K562 (cell line): ENCODE results near the gene RASSF1. TPM values are rescaled to one million over a fixed set of nuclear protein-coding genes. Genes with fewer than 3 reads are reported as not detected.

Experiments
- ATAC-seq: fragments of 200-7000 bp; cut with Tn5 transposase; 3 replicates; pipeline ENCODE4 v1.9.1; 2020; ENCODE audit warnings: moderate library complexity
- BruUV-seq: library from RNA; stranded (reverse); fragments of 400-500 nt; replicated peaks from 2 replicates; lab custom pipeline; 2021; lab: Mats Ljungman, UMichigan
- CTCF ChIA-PET: fragments of 300-600 bp; formaldehyde crosslinking; extraction: SDS; loops from one replicate; lab custom pipeline; 2021; ENCODE audit warnings: low intra/inter-chr PET ratio; lab: Yijun Ruan, JAX
- POLR2A ChIA-PET: fragments of 300-600, 350-650 bp; sonication (Branson Sonifier 250); formaldehyde crosslinking; extraction: SDS; loops from one replicate; lab custom pipeline; 2021; ENCODE audit warnings: antibody characterized with exemption, inconsistent platforms; lab: Yijun Ruan, JAX
- DNase-seq, 4 experiments: peaks; one replicate each; pipeline versions ENCODE4 v3.0.0 to v3.0.0-alpha.2; 2011 to 2018; ENCODE audit warnings: low spot score in 3 of 4, mixed read lengths in 3 of 4; ENCODE audit errors: extremely low read depth in 1 of 4
- FAIRE-seq: peaks from 2 replicates; lab custom pipeline; 2011; peaks lifted over from hg19 to GRCh38; lab: Jason Lieb, UNC
- H2AFZ ChIP-seq: 2 replicates; pipeline ENCODE4 v1.6.0; 2011; ENCODE audit warnings: low read depth, low read length, control low read depth, inconsistent platforms
- H3K27ac ChIP-seq: fragments of 200-600 bp; 3 replicates; pipeline ENCODE4 v1.8.0; 2011; ENCODE audit warnings: low read depth, mild to moderate bottlenecking, control low read depth, inconsistent platforms, low read length, moderate library complexity, mixed read lengths; ENCODE audit errors: extremely low read depth
- H3K27me3 ChIP-seq, 2 experiments: fragments of 300-600 bp in 1 of 2; 2 replicates in 1 of 2; 3 replicates in 1 of 2; pipeline versions ENCODE4 v1.6.0 to v1.8.0; 2011; ENCODE audit warnings: inconsistent platforms in 2 of 2, low read length in 2 of 2, mild to moderate bottlenecking in 1 of 2, mixed read lengths in 1 of 2, moderate library complexity in 1 of 2; ENCODE audit not compliant: control insufficient read depth in 2 of 2, insufficient read depth in 2 of 2
- H3K36me3 ChIP-seq: fragments of 300-600 bp; 3 replicates; pipeline ENCODE4 v1.8.0; 2011; ENCODE audit warnings: mild to moderate bottlenecking, low read length, inconsistent platforms; ENCODE audit not compliant: control insufficient read depth, insufficient read depth
- H3K4me1 ChIP-seq, 2 experiments: fragments of 200-600 bp in 1 of 2; replicated peaks in 1 of 2; 2 replicates in 1 of 2; 3 replicates in 1 of 2; pipeline versions ENCODE4 v1.5.1 to v1.8.0; 2011; ENCODE audit warnings: inconsistent platforms in 2 of 2, low read length in 2 of 2, mild to moderate bottlenecking in 1 of 2, mixed read lengths in 1 of 2, moderate library complexity in 1 of 2; ENCODE audit not compliant: control insufficient read depth in 2 of 2, insufficient read depth in 2 of 2
- H3K4me2 ChIP-seq: 2 replicates; pipeline ENCODE4 v1.6.1; 2011; ENCODE audit warnings: low read length, control low read depth, inconsistent platforms, mixed read lengths; ENCODE audit not compliant: insufficient read depth
- H3K4me3 ChIP-seq: fragments of 200-600 bp; sonication (generic), shearing (Covaris generic); 2 replicates; pipeline ENCODE4 v1.5.1; 2016; ENCODE audit warnings: control low read depth, inconsistent platforms
- H3K79me2 ChIP-seq: fragments of 200-600 bp; 3 replicates; pipeline ENCODE4 v1.8.0; 2011; ENCODE audit warnings: low read length, inconsistent platforms; ENCODE audit not compliant: control insufficient read depth, insufficient read depth
- H3K9ac ChIP-seq, 2 experiments: 2 replicates each; pipeline versions ENCODE4 v1.6.0 to v1.6.1; 2011; ENCODE audit warnings: low read depth in 2 of 2, low read length in 2 of 2, control low read depth in 1 of 2, inconsistent platforms in 1 of 2, mild to moderate bottlenecking in 1 of 2, mixed read lengths in 1 of 2; ENCODE audit not compliant: insufficient read depth in 1 of 2
- H3K9me1 ChIP-seq: one replicate; pipeline ENCODE4 v1.6.0; 2011; ENCODE audit warnings: inconsistent platforms, mild to moderate bottlenecking, low read length, moderate library complexity; ENCODE audit not compliant: control insufficient read depth, insufficient read depth
- H3K9me3 ChIP-seq: replicated peaks from 2 replicates; pipeline ENCODE4 v1.5.1; 2011; ENCODE audit warnings: low read depth, low read length, inconsistent platforms; ENCODE audit not compliant: control insufficient read depth, insufficient read depth
- H4K20me1 ChIP-seq: replicated peaks from 2 replicates; pipeline ENCODE4 v1.6.1; 2011; ENCODE audit warnings: low read length, inconsistent platforms, mixed read lengths; ENCODE audit not compliant: control insufficient read depth, insufficient read depth
- AFF1 ChIP-seq, 2 experiments: fragments of 450-650 bp; IDR thresholded peaks; 2 replicates each; pipeline ENCODE4 v1.6.1; 2018; ENCODE audit warnings: mild to moderate bottlenecking in 2 of 2, low read depth in 1 of 2; ENCODE audit not compliant: partially characterized antibody in 2 of 2
- CBX3 ChIP-seq, 2 experiments: IDR thresholded peaks; 1 replicate in 1 of 2; 2 replicates in 1 of 2; pipeline ENCODE4 v1.6.1; 2012; ENCODE audit warnings: inconsistent platforms in 2 of 2, low read length in 2 of 2, borderline replicate concordance in 1 of 2, control low read depth in 1 of 2
- CHD2 ChIP-seq: IDR thresholded peaks from 2 replicates; pipeline ENCODE4 v1.6.1; 2011; ENCODE audit warnings: low read depth, low read length
- KDM1A ChIP-seq, 2 experiments: fragments of 450-650 bp; IDR thresholded peaks; 2 replicates each; pipeline ENCODE4 v1.6.1; 2016; ENCODE audit warnings: mild to moderate bottlenecking in 2 of 2
- PTBP1 ChIP-seq: fragments of 200-400 bp; formaldehyde crosslinking; IDR thresholded peaks from 2 replicates; pipeline ENCODE4 v1.6.1; 2017; ENCODE audit warnings: low read depth, low read length
- SREBF2 ChIP-seq: sonication (generic); formaldehyde crosslinking; IDR thresholded peaks from 2 replicates; pipeline ENCODE4 v1.4.0; 2020; ENCODE audit warnings: mild to moderate bottlenecking, missing genetic modification reagents
- ZNF263 ChIP-seq: sonication (generic); formaldehyde crosslinking; IDR thresholded peaks from 2 replicates; pipeline ENCODE4 v1.8.0; 2022; ENCODE audit warnings: mild to moderate bottlenecking, missing genetic modification reagents, borderline replicate concordance
- ZNF282 ChIP-seq: sonication (generic); formaldehyde crosslinking; IDR thresholded peaks from 2 replicates; pipeline ENCODE4 v1.8.1; 2023; ENCODE audit warnings: missing genetic modification reagents
- ZNF408 ChIP-seq: fragments of 250-450 bp; sonication (Bioruptor Pico); IDR thresholded peaks from 2 replicates; pipeline ENCODE4 v1.4.0; 2020; ENCODE audit warnings: low read depth, mild to moderate bottlenecking, moderate library complexity
- WGBS: fragments of 100-300 bp; shearing (Covaris generic); methylation state at CpG from one replicate; pipeline ENCODE4 v1.1.6; 2016; ENCODE audit warnings: low coverage, mixed read lengths; ENCODE audit not compliant: insufficient coverage; ENCODE audit errors: missing lambda C conversion rate; 5-methylcytosine and 5-hydroxymethylcytosine counted together
- in situ Hi-C: fragments of 300-500 bp; cut with MboI; formaldehyde crosslinking; loops from 4 replicates; pipeline ENCODE4 v1.15.0; 2018; ENCODE audit warnings: inconsistent platforms, mixed read lengths
- intact Hi-C: fragments of 100-400 bp; cut with micrococcal nuclease; formaldehyde crosslinking; loops from 2 replicates; pipeline ENCODE4 v1.14.2; 2022
- polyA plus RNA-seq, 8 experiments: library from polyadenylated mRNA; depleted of rRNA in 4 of 8; stranded (reverse) in 5 of 8; unstranded in 3 of 8; fragments of >200 nt; fragmentation: Nextera tagmentation in 2 of 8; fragmentation: Illumina TruSeq in 1 of 8; extraction: Ambion mirVana in 2 of 8; extraction: Trizol in 1 of 8; gene quantifications; 2 replicates each; pipeline versions ENCODE4 v1.2.1 to v1.2.3, GENCODE V29; 2011 to 2014; ENCODE audit warnings: inconsistent platforms in 1 of 8, missing spikeins in 1 of 8
- total RNA-seq, 7 experiments: library from RNA; depleted of rRNA in 6 of 7; stranded (reverse); fragments of >200 nt in 6 of 7; fragmentation: Illumina TruSeq in 2 of 7; extraction: Trizol in 2 of 7; gene quantifications; 2 replicates each; pipeline versions ENCODE4 v1.2.1 to v1.2.3, GENCODE V29; 2011 to 2021; ENCODE audit warnings: low replicate concordance in 1 of 7

Gene RASSF1
- total and polyA plus RNA-seq, 9 of the 15 experiments (the other 6 are each of a cell fraction or from before 2014, with no cell fraction given), result 3.6 to 57.1 (median 24.6) TPM

GRCh38 chr3:50374363-50375257, 34.0 kb upstream of the RASSF1 start:
- FAIRE-seq (no peak), ATAC-seq (no peak), DNase-seq (no peak)
- H3K9ac ChIP-seq, result peak overlapping the region in 1 of 2 experiments; percentile 17; a peak in 1 of 4 replicates
- intact Hi-C loops (loop anchor here (5.0 kb wide), 1 partner anchor 168 kb away; no protein-coding TSS in a partner anchor), in situ Hi-C loops (no loop called here)
- no peaks in the 10 kb centered on the region for H3K36me3 ChIP-seq
- no peaks in the 10 kb centered on the region for H3K79me2 ChIP-seq
- CTCF ChIA-PET, result interaction anchor here (1.9 kb wide), 1 partner anchor 14 kb away, joined by 4 read pairs; no protein-coding TSS in a partner anchor
- H3K4me1 ChIP-seq, result peaks cover 13 to 46% of the 10 kb centered on the region in 2 experiments; a peak in 4 of 5 replicates
- no peak overlapping the region for H2AFZ ChIP-seq
- H4K20me1 ChIP-seq, result no peaks in the 10 kb centered on the region
- H3K4me3 ChIP-seq, result no peak overlapping the region
- WGBS, result 4% methylated on average over 14 of the region's 22 CpGs
- BruUV-seq, result no TSS peak
- no peaks in the 10 kb centered on the region for H3K9me3 ChIP-seq
- H3K4me2 ChIP-seq, result no peak overlapping the region
- POLR2A ChIA-PET, result no interaction called here
- H3K9me1 ChIP-seq, result no peaks in the 10 kb centered on the region
- H3K27ac ChIP-seq, result no peak overlapping the region
- H3K27me3 ChIP-seq, result peaks cover 0 to 2% of the 10 kb centered on the region in 2 experiments; a peak in 1 of 5 replicates
- TF ChIP-seq PTBP1 (no peak), CHD2 (no peak), KDM1A (IDR thresholded peaks at IDR 0.05) (no peak), ZNF263 (CRISPR knock-in tag) (no peak), ZNF282 (CRISPR knock-in tag) (no peak), CBX3 (IDR thresholded peaks at IDR 0.05; ENCODE audit: borderline replicate concordance in 1 of 2, low read length in 2 of 2) (no peak), ZNF408 (CRISPR knock-in tag) (no peak), AFF1 (IDR thresholded peaks at IDR 0.05; ENCODE audit: low read depth in 1 of 2, partially characterized antibody in 2 of 2) (no peak), SREBF2 (CRISPR knock-in tag) (no peak)
